MCF 10A (cell line): ENCODE data around the gene EPHA6. TPM values are rescaled to one million over a fixed set of nuclear protein-coding genes. Genes with fewer than 3 reads are reported as not detected.

Experiments
- BruUV-seq: library from RNA; stranded (reverse); fragments of 400-500 nt; replicated peaks from 2 replicates; lab custom pipeline; 2021; lab: Mats Ljungman, UMichigan
- CTCF ChIA-PET: fragments of 300-600 bp; sonication (Branson Sonifier 250); formaldehyde crosslinking; extraction: SDS; loops from one replicate; lab custom pipeline; 2021; ENCODE audit warnings: antibody characterized with exemption, inconsistent platforms; lab: Yijun Ruan, JAX
- POLR2A ChIA-PET: fragments of 300-600, 350-650 bp; sonication (Branson Sonifier 250); formaldehyde crosslinking; extraction: SDS; loops from one replicate; lab custom pipeline; 2020; ENCODE audit warnings: antibody characterized with exemption, inconsistent platforms; lab: Yijun Ruan, JAX
- DNase-seq: peaks from one replicate; pipeline ENCODE4 v3.0.0-alpha.2; 2018; ENCODE audit not compliant: unreplicated experiment
- H3K27ac Mint-ChIP-seq: one replicate; pipeline ENCODE4 v1.8.0; 2022; ENCODE audit warnings: mild to moderate bottlenecking, low read depth, mixed read lengths; ENCODE audit not compliant: unreplicated experiment
- H3K27me3 Mint-ChIP-seq: one replicate; pipeline ENCODE4 v1.8.0; 2022; ENCODE audit warnings: mixed read lengths; ENCODE audit not compliant: insufficient read depth, unreplicated experiment
- H3K36me3 Mint-ChIP-seq: one replicate; pipeline ENCODE4 v1.8.0; 2022; ENCODE audit warnings: mild to moderate bottlenecking, moderate library complexity, mixed read lengths; ENCODE audit not compliant: insufficient read depth, unreplicated experiment
- H3K4me1 Mint-ChIP-seq: one replicate; pipeline ENCODE4 v1.8.0; 2022; ENCODE audit warnings: mixed read lengths; ENCODE audit not compliant: insufficient read depth, unreplicated experiment
- H3K4me3 Mint-ChIP-seq: one replicate; pipeline ENCODE4 v1.8.0; 2022; ENCODE audit warnings: mild to moderate bottlenecking, moderate library complexity, mixed read lengths; ENCODE audit not compliant: unreplicated experiment
- H3K9me3 Mint-ChIP-seq: one replicate; pipeline ENCODE4 v1.8.0; 2022; ENCODE audit warnings: mixed read lengths; ENCODE audit not compliant: unreplicated experiment
- intact Hi-C: fragments of 100-400 bp; cut with micrococcal nuclease; formaldehyde crosslinking; loops from 2 replicates; pipeline ENCODE4 v1.14.1; 2022
- total RNA-seq: library from RNA; stranded (reverse); gene quantifications from 2 replicates; pipeline ENCODE4 v1.2.3, GENCODE V29; 2022
- TF ChIP-seq, protein P1 (sequence below): fragments of 200-600 bp; IDR thresholded peaks from one replicate; pipeline ENCODE4 v1.8.0; 2022; ENCODE audit warnings: antibody characterized with exemption, mild to moderate bottlenecking; ENCODE audit not compliant: unreplicated experiment

EPHA6 gene
- total RNA-seq, 1 experiment from 2014 or later = 0.33 TPM

DNA sequence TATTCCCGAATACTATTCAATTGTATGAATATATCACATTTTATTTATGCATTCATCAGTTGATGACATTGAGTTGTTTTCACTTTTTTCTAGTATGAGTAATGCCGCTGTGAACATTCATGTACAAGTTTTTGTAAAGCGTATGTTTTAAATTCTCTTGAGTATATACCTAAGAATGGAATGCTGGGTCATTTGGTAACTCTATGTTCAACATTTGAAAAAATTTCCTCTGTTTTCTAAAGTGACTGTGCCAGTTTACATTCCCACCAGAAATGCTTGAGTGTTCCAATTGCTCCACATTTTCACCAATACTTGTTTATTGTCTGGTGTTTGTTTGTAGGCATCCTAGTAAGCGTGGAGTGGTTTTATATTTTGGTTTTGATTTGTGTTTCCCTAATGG is 144.5 kb downstream of the EPHA6 start:
- peaks cover 29% of the 10 kb centered on the region for H3K4me1 Mint-ChIP-seq
- H3K4me3 Mint-ChIP-seq = no peak overlapping the region
- H3K9me3 Mint-ChIP-seq = no peaks in the 10 kb centered on the region
- no peaks in the 10 kb centered on the region for H3K36me3 Mint-ChIP-seq
- DNase-seq = no peak
- no peaks in the 10 kb centered on the region for H3K27me3 Mint-ChIP-seq
- peak overlapping the region; percentile 93 for H3K27ac Mint-ChIP-seq
- TF ChIP-seq, protein P1, sequence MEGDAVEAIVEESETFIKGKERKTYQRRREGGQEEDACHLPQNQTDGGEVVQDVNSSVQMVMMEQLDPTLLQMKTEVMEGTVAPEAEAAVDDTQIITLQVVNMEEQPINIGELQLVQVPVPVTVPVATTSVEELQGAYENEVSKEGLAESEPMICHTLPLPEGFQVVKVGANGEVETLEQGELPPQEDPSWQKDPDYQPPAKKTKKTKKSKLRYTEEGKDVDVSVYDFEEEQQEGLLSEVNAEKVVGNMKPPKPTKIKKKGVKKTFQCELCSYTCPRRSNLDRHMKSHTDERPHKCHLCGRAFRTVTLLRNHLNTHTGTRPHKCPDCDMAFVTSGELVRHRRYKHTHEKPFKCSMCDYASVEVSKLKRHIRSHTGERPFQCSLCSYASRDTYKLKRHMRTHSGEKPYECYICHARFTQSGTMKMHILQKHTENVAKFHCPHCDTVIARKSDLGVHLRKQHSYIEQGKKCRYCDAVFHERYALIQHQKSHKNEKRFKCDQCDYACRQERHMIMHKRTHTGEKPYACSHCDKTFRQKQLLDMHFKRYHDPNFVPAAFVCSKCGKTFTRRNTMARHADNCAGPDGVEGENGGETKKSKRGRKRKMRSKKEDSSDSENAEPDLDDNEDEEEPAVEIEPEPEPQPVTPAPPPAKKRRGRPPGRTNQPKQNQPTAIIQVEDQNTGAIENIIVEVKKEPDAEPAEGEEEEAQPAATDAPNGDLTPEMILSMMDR = no peak
- BruUV-seq = no TSS peak
- CTCF ChIA-PET = interaction anchor here (0.7 to 1.1 kb wide), 2 partner anchors 10 to 484 kb away, joined by 3 read pairs; no protein-coding TSS in a partner anchor
- intact Hi-C loops = no loop called here
- POLR2A ChIA-PET = interaction anchor here (0.5 to 1.5 kb wide), 5 partner anchors 10 to 70 kb away, joined by 3 to 5 read pairs (median 3); no protein-coding TSS in a partner anchor

DNA sequence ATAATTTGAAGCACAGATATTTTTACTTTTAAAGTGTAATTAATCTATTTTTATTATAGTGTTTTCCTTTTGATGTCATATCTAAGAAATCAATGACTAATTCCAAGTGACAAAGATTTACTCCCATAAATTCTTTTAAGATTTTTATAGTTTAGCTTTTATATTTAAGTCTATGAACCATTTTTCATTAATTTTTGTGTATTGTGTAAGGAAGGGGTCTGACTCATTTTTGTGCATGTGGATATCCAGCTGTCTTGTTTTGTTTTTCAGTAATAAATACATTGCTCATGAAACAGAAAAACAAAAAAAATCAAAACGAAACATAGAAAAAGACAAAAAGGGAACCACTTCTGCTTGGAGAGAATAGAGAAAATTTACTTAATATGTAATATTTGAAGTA is 145.1 kb downstream of the EPHA6 start:
- Mint-ChIP-seq H3K27ac (peak overlapping the region; percentile 93), H3K27me3 (no peaks in the 10 kb centered on the region), H3K4me3 (peak overlapping the region; percentile 56), H3K9me3 (no peaks in the 10 kb centered on the region), H3K36me3 (no peaks in the 10 kb centered on the region), H3K4me1 (peaks cover 29% of the 10 kb centered on the region)
- TF ChIP-seq, protein P1 = no peak
- ChIA-PET POLR2A (interaction anchor here (0.5 to 2.4 kb wide), 7 partner anchors 11 to 69 kb away, joined by 3 to 10 read pairs (median 4); no protein-coding TSS in a partner anchor), CTCF (interaction anchor here (0.7 to 1.1 kb wide), 4 partner anchors 11 to 1067 kb away, joined by 3 to 4 read pairs (median 3); no protein-coding TSS in a partner anchor)
- intact Hi-C loops = no loop called here
- DNase-seq = peak; percentile 27
- TSS peak; percentile 96 for BruUV-seq

DNA sequence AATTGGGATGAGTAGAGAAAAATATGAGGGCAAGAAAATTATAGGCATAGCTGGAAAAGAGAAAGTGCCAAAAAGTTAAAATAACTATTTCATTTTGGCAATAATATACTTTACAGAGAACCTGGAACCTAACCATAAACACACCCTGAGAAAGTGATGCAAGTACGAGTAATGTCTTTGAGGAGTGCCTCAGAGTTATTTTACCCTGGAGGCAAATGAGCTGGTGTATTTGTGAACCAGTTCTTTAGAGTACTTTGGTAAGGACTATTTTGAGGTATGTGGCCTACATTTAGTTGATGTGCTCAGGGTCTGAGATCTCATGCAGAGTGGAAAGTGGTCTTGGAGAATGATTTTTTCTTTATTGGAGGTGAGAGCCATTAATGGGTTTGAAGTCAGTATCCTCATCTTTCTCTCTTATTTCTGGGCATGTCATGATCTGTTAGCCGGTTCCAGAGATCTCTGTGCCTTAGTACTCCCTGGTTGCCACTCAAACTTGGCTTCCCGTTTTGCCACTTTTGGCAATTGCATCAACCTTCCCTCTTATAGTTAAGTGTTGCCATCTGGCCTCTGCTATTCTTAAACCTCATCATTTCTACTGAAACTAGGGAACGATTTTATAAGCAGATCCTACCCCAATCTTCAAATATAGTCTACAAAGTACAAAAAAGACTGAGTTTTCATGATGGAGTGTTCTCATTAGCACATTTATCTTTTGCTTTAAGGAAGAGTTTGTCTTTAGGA is 145.7 kb downstream of the EPHA6 start:
- H3K9me3 Mint-ChIP-seq = no peaks in the 10 kb centered on the region
- BruUV-seq = TSS peak; percentile 87
- no peaks in the 10 kb centered on the region for H3K27me3 Mint-ChIP-seq
- intact Hi-C loops = loop anchor here (5.0 kb wide), 1 partner anchor 57 kb away; no protein-coding TSS in a partner anchor
- peak overlapping the region; percentile 56 for H3K4me3 Mint-ChIP-seq
- no peaks in the 10 kb centered on the region for H3K36me3 Mint-ChIP-seq
- DNase-seq = peak; percentile 90
- peak overlapping the region; percentile 93 for H3K27ac Mint-ChIP-seq
- peaks cover 29% of the 10 kb centered on the region for H3K4me1 Mint-ChIP-seq
- TF ChIP-seq, protein P1 = no peak
- ChIA-PET POLR2A (interaction anchor here (0.8 to 2.4 kb wide), 7 partner anchors 10 to 69 kb away, joined by 3 to 10 read pairs (median 4); no protein-coding TSS in a partner anchor), CTCF (interaction anchor here (0.7 to 1.1 kb wide), 4 partner anchors 12 to 1066 kb away, joined by 3 to 4 read pairs (median 3); no protein-coding TSS in a partner anchor)
